ENCODE data around the gene TEX28. TPM values are rescaled to one million over a fixed set of nuclear protein-coding genes. Genes with fewer than 3 reads are reported as not detected.
"Not testable (repeated sequence)": the region's sequence is repeated elsewhere in the genome, so short reads cannot be mapped to it uniquely, and the experiment has no call there.

The TEX28 gene, protein sequence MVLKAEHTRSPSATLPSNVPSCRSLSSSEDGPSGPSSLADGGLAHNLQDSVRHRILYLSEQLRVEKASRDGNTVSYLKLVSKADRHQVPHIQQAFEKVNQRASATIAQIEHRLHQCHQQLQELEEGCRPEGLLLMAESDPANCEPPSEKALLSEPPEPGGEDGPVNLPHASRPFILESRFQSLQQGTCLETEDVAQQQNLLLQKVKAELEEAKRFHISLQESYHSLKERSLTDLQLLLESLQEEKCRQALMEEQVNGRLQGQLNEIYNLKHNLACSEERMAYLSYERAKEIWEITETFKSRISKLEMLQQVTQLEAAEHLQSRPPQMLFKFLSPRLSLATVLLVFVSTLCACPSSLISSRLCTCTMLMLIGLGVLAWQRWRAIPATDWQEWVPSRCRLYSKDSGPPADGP
- total RNA-seq, result not detected
- long read RNA-seq, result 0 reads

DNA sequence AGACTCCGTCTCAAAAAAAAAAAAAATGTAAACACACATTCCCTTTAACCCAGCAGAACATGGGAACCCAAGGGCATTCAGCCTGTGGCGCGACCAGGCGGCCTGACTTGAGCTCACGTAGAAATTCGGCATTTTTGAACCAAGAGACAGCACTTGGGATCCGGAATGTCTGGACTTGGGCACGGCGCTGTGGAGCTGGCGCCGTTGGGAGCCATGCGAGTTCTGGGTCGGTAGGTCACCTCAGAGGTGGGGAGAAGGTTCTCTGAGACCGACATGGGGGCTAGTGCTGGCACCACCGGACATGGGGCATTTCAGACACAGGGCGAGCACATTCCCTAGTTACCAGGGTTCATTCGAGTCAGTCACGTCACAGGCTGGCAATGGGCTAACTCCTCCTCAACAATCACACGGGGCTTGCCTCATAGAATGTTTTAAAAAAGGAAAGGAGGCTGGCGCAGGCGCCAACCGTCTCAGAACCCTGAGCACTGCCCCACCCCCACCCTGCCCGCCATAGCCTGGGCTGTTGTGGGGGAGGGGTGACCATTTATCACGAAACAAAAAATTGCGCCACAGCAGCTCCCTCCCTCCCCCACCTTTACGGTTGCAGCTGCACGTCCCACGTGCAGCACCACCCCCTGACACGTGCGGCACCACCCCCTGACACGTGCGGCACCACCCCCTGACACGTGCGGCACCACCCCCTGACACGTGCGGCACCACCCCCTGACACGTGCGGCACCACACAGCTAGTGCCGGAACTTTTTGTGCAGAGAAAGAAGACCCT is at the start of gene TEX28:
TEX28 (minus strand) TSS at position 334 of the 784 bp plus-strand sequence. CDS start 3,007 bp downstream, outside the sequence.
- Histone ChIP-seq H3K27me3 (ENCODE audit: low read depth) (no peaks in the 10 kb centered on the region), H3K27ac (replicated peaks) (no peak within 1 kb of the TSS), H3K9me3 (replicated peaks) (no peaks in the 10 kb centered on the region), H3K4me3 (no peak within 1 kb of the TSS), H3K4me1 (no peaks in the 10 kb centered on the region), H3K36me3 (no peaks in the 10 kb centered on the region)
- intact Hi-C loops (cut with micrococcal nuclease), result no loop called here
- no peak for DNase-seq
- TF ChIP-seq, protein P1, sequence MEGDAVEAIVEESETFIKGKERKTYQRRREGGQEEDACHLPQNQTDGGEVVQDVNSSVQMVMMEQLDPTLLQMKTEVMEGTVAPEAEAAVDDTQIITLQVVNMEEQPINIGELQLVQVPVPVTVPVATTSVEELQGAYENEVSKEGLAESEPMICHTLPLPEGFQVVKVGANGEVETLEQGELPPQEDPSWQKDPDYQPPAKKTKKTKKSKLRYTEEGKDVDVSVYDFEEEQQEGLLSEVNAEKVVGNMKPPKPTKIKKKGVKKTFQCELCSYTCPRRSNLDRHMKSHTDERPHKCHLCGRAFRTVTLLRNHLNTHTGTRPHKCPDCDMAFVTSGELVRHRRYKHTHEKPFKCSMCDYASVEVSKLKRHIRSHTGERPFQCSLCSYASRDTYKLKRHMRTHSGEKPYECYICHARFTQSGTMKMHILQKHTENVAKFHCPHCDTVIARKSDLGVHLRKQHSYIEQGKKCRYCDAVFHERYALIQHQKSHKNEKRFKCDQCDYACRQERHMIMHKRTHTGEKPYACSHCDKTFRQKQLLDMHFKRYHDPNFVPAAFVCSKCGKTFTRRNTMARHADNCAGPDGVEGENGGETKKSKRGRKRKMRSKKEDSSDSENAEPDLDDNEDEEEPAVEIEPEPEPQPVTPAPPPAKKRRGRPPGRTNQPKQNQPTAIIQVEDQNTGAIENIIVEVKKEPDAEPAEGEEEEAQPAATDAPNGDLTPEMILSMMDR (IDR thresholded peaks at IDR 0.05; ENCODE audit: borderline replicate concordance), result no peak

DNA sequence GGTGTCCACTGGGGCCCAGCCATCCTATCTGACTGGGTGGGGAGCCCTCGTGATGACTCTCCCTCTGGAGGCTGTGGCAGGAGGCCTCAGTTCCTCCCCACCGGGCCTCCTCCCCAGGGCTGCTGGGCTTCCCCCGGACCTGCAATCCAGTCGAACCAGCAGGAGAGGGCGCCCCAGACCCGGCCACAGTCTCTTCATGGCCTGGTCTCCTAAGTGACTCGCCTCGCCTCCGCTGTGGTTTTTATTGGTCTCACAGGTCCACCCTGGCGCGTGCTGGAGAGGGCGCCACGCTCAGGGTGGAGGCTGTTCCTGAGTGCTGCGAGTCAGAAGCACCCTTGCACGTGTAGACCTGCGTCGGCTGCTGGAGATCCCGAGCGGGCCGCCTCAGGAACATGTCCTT is 48.7 kb upstream of the TEX28 start:
- H3K36me3 ChIP-seq; H3K9me3 ChIP-seq (replicated peaks); H3K27ac ChIP-seq (replicated peaks); intact Hi-C loops (cut with micrococcal nuclease); H3K4me1 ChIP-seq; H3K27me3 ChIP-seq (ENCODE audit: low read depth); H3K4me3 ChIP-seq; DNase-seq: not testable (repeated sequence)

DNA sequence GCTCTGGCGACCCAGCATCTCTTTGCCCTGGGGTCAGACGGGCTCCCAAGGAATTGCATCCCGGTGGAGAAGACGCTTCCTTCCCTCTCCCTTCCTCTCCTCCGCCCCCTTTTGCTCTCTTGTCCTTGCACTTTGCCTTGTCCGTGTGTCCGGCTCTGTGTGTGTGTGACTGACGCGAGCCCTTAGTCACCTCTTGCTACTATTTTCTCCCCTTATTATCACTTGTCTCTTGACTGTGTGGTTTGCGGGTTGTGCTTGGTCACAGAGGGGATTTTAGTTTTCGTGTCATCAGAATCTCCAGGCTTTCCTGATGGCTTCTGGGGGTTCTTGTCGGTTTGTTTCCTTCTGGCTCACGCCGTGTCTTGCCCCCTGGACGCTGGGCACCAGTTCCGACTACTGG is 48.1 kb upstream of the TEX28 start:
- H3K36me3 ChIP-seq; DNase-seq; H3K27me3 ChIP-seq (ENCODE audit: low read depth); intact Hi-C loops (cut with micrococcal nuclease); H3K9me3 ChIP-seq (replicated peaks); H3K4me3 ChIP-seq; H3K27ac ChIP-seq (replicated peaks); H3K4me1 ChIP-seq: not testable (repeated sequence)

DNA sequence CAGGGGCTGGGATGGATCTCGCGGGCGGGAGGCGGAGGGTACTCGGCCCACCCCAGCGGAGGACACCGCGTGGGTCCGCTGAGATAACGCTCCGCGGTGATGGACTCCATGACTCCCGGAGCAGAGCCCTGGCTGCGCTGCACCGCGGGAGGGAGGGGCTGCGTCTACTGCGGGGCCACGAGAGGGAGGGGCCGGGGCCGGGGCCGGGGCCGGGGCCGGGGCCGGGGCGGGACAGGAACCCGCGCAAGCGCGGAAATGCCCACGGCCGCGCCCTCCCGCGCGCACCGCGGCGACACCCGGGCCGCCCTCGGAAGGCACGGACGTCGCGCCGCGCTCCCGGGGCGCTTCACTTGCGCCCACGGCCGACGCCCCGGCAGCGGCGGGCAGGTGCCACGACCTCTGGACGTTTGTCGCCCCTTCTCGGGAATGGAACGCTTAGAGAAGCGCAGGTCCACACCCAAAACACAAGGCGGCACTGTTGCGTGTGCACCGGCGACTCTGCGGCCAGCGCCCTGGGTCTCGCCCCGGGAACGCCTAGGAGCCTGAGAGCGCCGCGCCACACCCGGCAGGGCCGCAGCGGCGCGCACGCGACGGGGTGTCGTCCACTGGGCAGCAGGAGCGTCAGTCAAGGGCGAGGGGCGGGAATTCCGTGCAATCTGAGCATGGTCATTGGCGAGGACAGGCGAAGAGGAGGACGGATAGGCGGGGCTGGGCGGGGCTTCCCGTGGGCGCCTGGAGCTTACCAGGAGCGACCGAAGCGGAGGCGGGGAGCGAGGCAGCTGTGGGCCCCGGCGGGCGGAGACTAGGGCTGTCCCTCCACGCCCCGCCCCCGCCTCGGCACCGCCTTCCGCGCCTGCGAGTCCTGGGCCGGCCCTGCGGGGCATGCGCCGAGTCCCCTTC is 46.7 kb upstream of the TEX28 start:
- H3K4me1 ChIP-seq; intact Hi-C loops (cut with micrococcal nuclease); H3K9me3 ChIP-seq (replicated peaks); DNase-seq; H3K36me3 ChIP-seq; H3K27me3 ChIP-seq (ENCODE audit: low read depth): not testable (repeated sequence)
- TF ChIP-seq, protein P1 (IDR thresholded peaks at IDR 0.05; ENCODE audit: borderline replicate concordance), result peak; percentile 10
- Histone ChIP-seq H3K27ac (replicated peaks) (peak overlapping the region; percentile 91), H3K4me3 (peak overlapping the region; percentile 55)

DNA sequence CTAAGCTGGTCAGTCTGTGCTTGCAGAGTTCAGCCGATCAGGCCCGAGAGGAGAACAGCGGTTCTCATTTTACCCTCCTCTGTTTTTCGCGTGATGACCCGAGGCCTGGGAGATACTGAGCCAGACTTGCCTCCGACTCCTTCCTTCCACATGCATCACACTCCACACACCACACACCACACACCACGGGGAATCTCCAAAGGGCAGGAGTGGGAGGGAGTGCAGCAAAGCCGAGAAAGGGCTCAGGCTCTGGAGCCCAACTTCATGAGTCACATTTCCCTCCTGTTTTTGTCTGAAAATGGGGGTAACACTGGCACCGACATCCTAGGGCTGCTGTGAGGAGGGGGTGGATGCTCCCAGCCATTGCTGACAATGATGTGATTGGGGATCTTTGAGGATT is 39.6 kb upstream of the TEX28 start:
- TF ChIP-seq, protein P1 (IDR thresholded peaks at IDR 0.05; ENCODE audit: borderline replicate concordance), result no peak
- DNase-seq, result no peak
- Histone ChIP-seq H3K27ac (replicated peaks) (no peak overlapping the region), H3K9me3 (replicated peaks) (no peaks in the 10 kb centered on the region), H3K4me3 (no peak overlapping the region), H3K27me3 (ENCODE audit: low read depth) (no peaks in the 10 kb centered on the region), H3K4me1 (no peaks in the 10 kb centered on the region), H3K36me3 (no peaks in the 10 kb centered on the region)
- intact Hi-C loops (cut with micrococcal nuclease), result no loop called here

DNA sequence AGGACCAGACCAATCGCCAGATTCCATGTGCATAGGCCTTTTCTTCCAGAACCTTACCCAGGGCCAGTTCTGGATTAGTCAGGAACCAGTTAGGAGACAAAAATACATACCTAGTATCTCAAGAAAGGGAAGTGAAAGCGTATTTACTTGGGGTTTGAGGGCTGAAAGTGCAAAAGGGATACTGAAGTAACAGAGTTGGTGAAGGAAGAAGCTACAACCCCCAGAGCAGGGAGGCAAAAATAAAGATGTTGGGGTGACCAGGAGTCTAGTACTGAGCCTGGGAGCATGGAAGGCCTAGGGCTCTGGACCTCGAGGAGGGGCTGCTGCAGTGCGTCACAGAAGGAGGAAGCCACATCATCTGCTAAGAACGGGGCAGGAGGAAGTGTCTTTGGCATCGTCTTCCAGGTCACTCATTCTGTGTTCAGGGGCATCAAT is 38.9 kb upstream of the TEX28 start:
- H3K36me3 ChIP-seq, result no peaks in the 10 kb centered on the region
- no peaks in the 10 kb centered on the region for H3K27me3 ChIP-seq (ENCODE audit: low read depth)
- no peak overlapping the region for H3K4me3 ChIP-seq
- intact Hi-C loops (cut with micrococcal nuclease), result no loop called here
- TF ChIP-seq, protein P1 (IDR thresholded peaks at IDR 0.05; ENCODE audit: borderline replicate concordance), result no peak
- no peak for DNase-seq
- no peak overlapping the region for H3K27ac ChIP-seq (replicated peaks)
- H3K9me3 ChIP-seq (replicated peaks), result no peaks in the 10 kb centered on the region
- H3K4me1 ChIP-seq, result no peaks in the 10 kb centered on the region

All from left ventricle myocardium inferior (tissue), 1 donor.